ENCODE measurements around the gene PTPRG. TPM values are rescaled to one million over a fixed set of nuclear protein-coding genes. Genes with fewer than 3 reads are reported as not detected.

PTPRG gene
- total RNA-seq, 1 experiment from 2014 or later = 0.74 TPM

DNA sequence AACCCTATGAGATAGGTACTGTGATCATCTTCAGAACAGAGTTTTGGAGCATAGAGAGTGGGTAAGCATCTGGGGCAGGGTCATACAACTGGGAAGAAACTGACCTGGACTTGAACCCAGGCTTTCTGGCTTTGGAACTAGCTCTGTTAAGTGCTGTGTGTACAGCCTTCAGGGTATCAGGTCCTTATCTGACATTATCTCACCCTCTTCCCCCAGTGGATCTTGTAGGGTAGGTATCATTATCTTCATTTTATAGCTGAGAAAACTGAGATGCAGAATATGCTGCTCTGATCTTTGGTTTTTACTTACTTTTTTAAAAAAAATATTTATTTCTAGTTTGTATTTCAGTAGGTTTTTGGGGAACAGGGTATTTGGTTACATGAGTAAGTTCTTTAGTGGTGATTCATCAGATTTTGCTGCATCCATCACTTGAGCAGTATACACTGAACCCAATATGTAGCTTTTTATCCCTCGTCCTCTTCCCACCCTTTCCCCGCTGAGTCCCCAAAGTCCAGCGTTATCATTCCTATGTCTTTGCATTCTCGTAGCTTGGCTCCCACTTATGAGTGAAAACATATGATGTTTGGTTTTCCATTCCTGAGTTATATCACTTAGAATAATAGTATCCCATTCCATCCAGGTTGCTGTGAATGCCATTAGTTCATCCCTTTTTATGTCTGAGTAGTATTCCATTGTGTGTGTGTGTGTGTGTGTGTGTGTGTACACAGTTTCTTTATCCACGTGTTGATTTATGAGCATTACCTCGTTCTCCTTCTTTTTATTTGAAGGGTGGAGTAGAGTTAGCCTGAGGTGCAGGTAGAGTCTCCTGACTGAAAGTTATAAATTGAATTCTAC lies 271.2 kb downstream of the PTPRG start:
- CTCF ChIA-PET = no interaction called here
- intact Hi-C loops (cut with micrococcal nuclease; ENCODE audit: unreplicated experiment) (no loop called here), in situ Hi-C loops (cut with HindIII; ENCODE audit: low pct_unique_long_range_greater_than_20kb, low sequenced_read_pairs) (no loop called here)
- Histone ChIP-seq H3K9me3 (ENCODE audit: control insufficient read depth, insufficient read depth, low read depth, low read length) (no peaks in the 10 kb centered on the region), H3K27ac (ENCODE audit: low read length) (no peak overlapping the region), H3K4me1 (ENCODE audit: control insufficient read depth, insufficient read depth, low read length) (no peaks in the 10 kb centered on the region), H3K36me3 (ENCODE audit: control insufficient read depth, insufficient read depth, low read length) (no peaks in the 10 kb centered on the region), H3K27me3 (ENCODE audit: control insufficient read depth, insufficient read depth, low read length) (no peaks in the 10 kb centered on the region), H3K4me3 (ENCODE audit: low read depth in 2 of 2, low read length in 2 of 2) (no peak overlapping the region)
- POLR2A ChIA-PET = no interaction called here
- DNase-seq (ENCODE audit: low read depth, low spot score) (no peak), ATAC-seq (no peak)
- no TSS peak for BruUV-seq (replicated peaks)
- TF ChIP-seq SIN3A (IDR thresholded peaks at IDR 0.05; ENCODE audit: borderline replicate concordance, insufficient read depth, low read depth, low read length) (no peak), POLR2AphosphoS5 (IDR thresholded peaks at IDR 0.05; ENCODE audit: low read depth, low read length) (no peak), TCF7L2 (IDR thresholded peaks at IDR 0.05; ENCODE audit: low read depth, low read length) (no peak)
- TF ChIP-seq, protein P1, sequence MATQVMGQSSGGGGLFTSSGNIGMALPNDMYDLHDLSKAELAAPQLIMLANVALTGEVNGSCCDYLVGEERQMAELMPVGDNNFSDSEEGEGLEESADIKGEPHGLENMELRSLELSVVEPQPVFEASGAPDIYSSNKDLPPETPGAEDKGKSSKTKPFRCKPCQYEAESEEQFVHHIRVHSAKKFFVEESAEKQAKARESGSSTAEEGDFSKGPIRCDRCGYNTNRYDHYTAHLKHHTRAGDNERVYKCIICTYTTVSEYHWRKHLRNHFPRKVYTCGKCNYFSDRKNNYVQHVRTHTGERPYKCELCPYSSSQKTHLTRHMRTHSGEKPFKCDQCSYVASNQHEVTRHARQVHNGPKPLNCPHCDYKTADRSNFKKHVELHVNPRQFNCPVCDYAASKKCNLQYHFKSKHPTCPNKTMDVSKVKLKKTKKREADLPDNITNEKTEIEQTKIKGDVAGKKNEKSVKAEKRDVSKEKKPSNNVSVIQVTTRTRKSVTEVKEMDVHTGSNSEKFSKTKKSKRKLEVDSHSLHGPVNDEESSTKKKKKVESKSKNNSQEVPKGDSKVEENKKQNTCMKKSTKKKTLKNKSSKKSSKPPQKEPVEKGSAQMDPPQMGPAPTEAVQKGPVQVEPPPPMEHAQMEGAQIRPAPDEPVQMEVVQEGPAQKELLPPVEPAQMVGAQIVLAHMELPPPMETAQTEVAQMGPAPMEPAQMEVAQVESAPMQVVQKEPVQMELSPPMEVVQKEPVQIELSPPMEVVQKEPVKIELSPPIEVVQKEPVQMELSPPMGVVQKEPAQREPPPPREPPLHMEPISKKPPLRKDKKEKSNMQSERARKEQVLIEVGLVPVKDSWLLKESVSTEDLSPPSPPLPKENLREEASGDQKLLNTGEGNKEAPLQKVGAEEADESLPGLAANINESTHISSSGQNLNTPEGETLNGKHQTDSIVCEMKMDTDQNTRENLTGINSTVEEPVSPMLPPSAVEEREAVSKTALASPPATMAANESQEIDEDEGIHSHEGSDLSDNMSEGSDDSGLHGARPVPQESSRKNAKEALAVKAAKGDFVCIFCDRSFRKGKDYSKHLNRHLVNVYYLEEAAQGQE (IDR thresholded peaks at IDR 0.05; ENCODE audit: insufficient read depth in 1 of 2, low read depth in 2 of 2, low read length in 1 of 2) = no peak
- TF ChIP-seq, protein P2, sequence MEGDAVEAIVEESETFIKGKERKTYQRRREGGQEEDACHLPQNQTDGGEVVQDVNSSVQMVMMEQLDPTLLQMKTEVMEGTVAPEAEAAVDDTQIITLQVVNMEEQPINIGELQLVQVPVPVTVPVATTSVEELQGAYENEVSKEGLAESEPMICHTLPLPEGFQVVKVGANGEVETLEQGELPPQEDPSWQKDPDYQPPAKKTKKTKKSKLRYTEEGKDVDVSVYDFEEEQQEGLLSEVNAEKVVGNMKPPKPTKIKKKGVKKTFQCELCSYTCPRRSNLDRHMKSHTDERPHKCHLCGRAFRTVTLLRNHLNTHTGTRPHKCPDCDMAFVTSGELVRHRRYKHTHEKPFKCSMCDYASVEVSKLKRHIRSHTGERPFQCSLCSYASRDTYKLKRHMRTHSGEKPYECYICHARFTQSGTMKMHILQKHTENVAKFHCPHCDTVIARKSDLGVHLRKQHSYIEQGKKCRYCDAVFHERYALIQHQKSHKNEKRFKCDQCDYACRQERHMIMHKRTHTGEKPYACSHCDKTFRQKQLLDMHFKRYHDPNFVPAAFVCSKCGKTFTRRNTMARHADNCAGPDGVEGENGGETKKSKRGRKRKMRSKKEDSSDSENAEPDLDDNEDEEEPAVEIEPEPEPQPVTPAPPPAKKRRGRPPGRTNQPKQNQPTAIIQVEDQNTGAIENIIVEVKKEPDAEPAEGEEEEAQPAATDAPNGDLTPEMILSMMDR (IDR thresholded peaks at IDR 0.05) = no peak

DNA sequence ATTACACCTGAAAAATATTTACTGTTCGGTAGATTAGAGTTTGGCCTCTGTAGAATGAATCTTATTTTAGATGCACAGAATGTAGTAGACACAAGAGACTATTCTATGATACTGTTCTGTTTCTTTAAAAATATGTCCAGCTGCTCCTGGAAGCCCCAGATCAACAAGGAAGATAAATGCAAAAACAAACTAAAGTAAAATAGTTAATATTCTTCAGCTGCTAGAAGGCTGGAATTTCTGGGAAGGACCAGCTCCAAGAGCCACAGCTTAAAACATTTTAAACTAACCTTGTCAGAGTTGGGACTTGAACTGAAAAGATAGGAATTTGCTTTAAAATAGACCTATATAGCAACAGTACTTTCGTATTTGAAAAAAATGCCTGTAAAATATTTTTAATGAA lies 277.9 kb downstream of the PTPRG start:
- DNase-seq (ENCODE audit: low read depth, low spot score) = no peak
- ATAC-seq = no peak
- no TSS peak for BruUV-seq (replicated peaks)
- TF ChIP-seq SIN3A (IDR thresholded peaks at IDR 0.05; ENCODE audit: borderline replicate concordance, insufficient read depth, low read depth, low read length) (no peak), POLR2AphosphoS5 (IDR thresholded peaks at IDR 0.05; ENCODE audit: low read depth, low read length) (no peak), TCF7L2 (IDR thresholded peaks at IDR 0.05; ENCODE audit: low read depth, low read length) (no peak)
- TF ChIP-seq, protein P2 (IDR thresholded peaks at IDR 0.05) = no peak
- TF ChIP-seq, protein P1 (IDR thresholded peaks at IDR 0.05; ENCODE audit: insufficient read depth in 1 of 2, low read depth in 2 of 2, low read length in 1 of 2) = no peak
- H3K36me3 ChIP-seq (ENCODE audit: control insufficient read depth, insufficient read depth, low read length) = no peaks in the 10 kb centered on the region
- no peak overlapping the region for H3K4me3 ChIP-seq (ENCODE audit: low read depth in 2 of 2, low read length in 2 of 2)
- intact Hi-C loops (cut with micrococcal nuclease; ENCODE audit: unreplicated experiment) (no loop called here), in situ Hi-C loops (cut with HindIII; ENCODE audit: low pct_unique_long_range_greater_than_20kb, low sequenced_read_pairs) (no loop called here)
- ChIA-PET POLR2A (no interaction called here), CTCF (no interaction called here)
- no peaks in the 10 kb centered on the region for H3K9me3 ChIP-seq (ENCODE audit: control insufficient read depth, insufficient read depth, low read depth, low read length)
- H3K27ac ChIP-seq (ENCODE audit: low read length) = no peak overlapping the region
- H3K4me1 ChIP-seq (ENCODE audit: control insufficient read depth, insufficient read depth, low read length) = no peaks in the 10 kb centered on the region
- no peaks in the 10 kb centered on the region for H3K27me3 ChIP-seq (ENCODE audit: control insufficient read depth, insufficient read depth, low read length)

Measured in Panc1 (cell line).